ENCODE data around the gene TTLL11. TPM values are rescaled to one million over a fixed set of nuclear protein-coding genes. Genes with fewer than 3 reads are reported as not detected.

The TTLL11 gene
- polyA plus RNA-seq, 1 donor (not counting 4 experiments of a cell fraction or from before 2014, with no cell fraction given) = 8.0 TPM

DNA sequence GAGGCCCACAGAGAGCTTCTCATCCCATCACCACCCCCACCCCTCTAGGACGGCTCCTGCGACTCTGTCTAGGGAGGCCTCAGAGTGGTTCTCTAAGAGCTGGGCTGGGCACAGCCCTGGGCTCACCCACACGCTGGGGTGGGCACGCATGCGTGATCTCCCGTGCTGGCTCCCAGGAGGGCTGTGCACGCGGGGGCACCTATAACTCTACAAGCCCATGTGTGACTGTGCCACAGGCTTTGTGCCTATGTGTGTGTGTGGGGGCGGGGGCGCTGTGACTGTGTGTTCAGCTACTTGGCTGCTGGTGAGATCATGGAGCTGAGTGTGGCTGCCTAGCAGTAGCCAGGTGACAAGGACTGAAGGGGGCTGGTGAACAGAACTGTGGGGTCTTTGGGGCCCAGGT is 34.3 kb upstream of the TTLL11 start:
- H3K9ac ChIP-seq (ENCODE audit: control insufficient read depth, extremely low read depth, insufficient read depth, low read length) = no peak overlapping the region
- FAIRE-seq = no peak
- dilution Hi-C loops (cut with MboI; ENCODE audit: extremely low pct_ligation_motif_present, low sequenced_read_pairs) = no loop called here

DNA sequence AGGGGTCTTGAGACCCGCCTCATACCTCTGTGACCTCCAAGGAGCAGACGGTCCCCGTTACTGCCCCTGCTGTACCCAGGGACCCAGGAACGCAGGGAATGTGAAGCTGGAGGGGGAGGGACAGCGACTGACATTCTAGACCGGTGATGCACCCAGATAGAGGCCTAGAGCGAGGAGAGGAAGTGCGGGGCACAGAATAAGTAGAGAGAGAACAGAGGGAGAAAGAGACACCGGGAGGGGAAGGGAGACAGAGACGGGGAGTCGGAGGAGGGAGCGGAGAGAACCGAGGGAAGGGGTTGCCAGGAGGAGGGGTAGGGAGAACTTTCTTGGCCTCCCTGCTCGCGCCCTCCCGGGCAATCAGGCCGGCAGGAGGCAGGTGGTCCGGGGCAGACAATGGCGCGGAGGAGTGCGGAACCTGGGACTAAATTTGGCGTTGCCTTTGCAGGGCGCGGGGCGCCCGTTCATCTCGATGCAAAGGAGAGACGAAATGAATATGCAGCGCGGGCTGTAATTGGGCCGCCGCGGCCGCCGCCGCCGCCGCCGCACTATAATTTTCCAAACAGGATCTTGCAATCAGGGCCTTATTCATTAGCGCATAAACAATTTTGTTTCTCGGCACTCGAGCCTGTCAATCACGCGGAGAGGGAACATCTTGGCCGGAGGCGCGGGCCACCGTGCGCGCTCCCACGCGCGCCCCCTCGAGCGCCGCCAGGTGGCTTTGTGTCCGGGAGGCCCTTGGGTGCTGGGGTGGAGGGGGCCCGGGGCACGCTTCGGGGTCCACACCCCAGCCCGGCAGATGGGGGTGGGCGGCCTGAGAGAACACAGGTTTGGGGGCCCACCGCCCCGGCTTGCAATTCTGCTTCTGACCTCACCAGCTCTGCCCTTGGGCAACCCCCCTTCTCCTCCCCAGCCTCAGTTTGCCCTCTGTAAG is 33.5 kb upstream of the TTLL11 start:
- FAIRE-seq = peak; percentile 81
- DNase-seq (ENCODE audit: low read depth, low spot score) = no peak
- no peaks in the 10 kb centered on the region for H3K79me2 ChIP-seq (ENCODE audit: control insufficient read depth, insufficient read depth, low read length)
- no peaks in the 10 kb centered on the region for H3K9me1 ChIP-seq (ENCODE audit: control insufficient read depth, extremely low read depth, insufficient read depth, low read length)
- no peaks in the 10 kb centered on the region for H3K36me3 ChIP-seq (ENCODE audit: control insufficient read depth in 2 of 2, extremely low read depth in 1 of 2, insufficient read depth in 2 of 2, low read length in 2 of 2)
- H2AFZ ChIP-seq (ENCODE audit: control insufficient read depth, low read length) = peak overlapping the region; percentile 86
- no peaks in the 10 kb centered on the region for H4K20me1 ChIP-seq (ENCODE audit: control insufficient read depth, extremely low read depth, insufficient read depth, low read length)
- TF ChIP-seq CTCF (optimal IDR thresholded peaks at IDR 0.05 in 1 of 3, IDR thresholded peaks at IDR 0.05 in 1 of 3, conservative IDR thresholded peaks at IDR 0.05 in 1 of 3; ENCODE audit: extremely low read depth in 1 of 3, insufficient read depth in 2 of 3, low read length in 3 of 3) (no peak), EZH2 (IDR thresholded peaks at IDR 0.05; ENCODE audit: low read length) (peak; percentile 26)
- peak overlapping the region in 2 of 3 experiments; percentile 5 to 42 for H3K4me3 ChIP-seq (ENCODE audit: control insufficient read depth in 2 of 3, extremely low read depth in 1 of 3, insufficient read depth in 2 of 3, low read depth in 1 of 3, low read length in 3 of 3)
- H3K9me3 ChIP-seq (ENCODE audit: control insufficient read depth, low read depth, low read length) = no peaks in the 10 kb centered on the region
- peaks cover 22% of the 10 kb centered on the region for H3K4me1 ChIP-seq (ENCODE audit: control insufficient read depth, extremely low read depth, insufficient read depth, low read length)
- H3K4me2 ChIP-seq (ENCODE audit: control insufficient read depth, extremely low read depth, insufficient read depth, low read depth, low read length) = peak overlapping the region; percentile 76
- H3K27ac ChIP-seq (ENCODE audit: control insufficient read depth, insufficient read depth, low read length) = no peak overlapping the region
- peaks cover 9% of the 10 kb centered on the region for H3K27me3 ChIP-seq (ENCODE audit: control insufficient read depth, extremely low read depth, insufficient read depth, low read length)
- dilution Hi-C loops (cut with MboI; ENCODE audit: extremely low pct_ligation_motif_present, low sequenced_read_pairs) = no loop called here
- H3K9ac ChIP-seq (ENCODE audit: control insufficient read depth, extremely low read depth, insufficient read depth, low read length) = peak overlapping the region; percentile 31

More for the DNA sequence above, 34.3 kb upstream of the TTLL11 start:
- Histone ChIP-seq H3K36me3 (ENCODE audit: control insufficient read depth in 2 of 2, extremely low read depth in 1 of 2, insufficient read depth in 2 of 2, low read length in 2 of 2) (no peaks in the 10 kb centered on the region), H3K79me2 (ENCODE audit: control insufficient read depth, insufficient read depth, low read length) (no peaks in the 10 kb centered on the region), H3K27ac (ENCODE audit: control insufficient read depth, insufficient read depth, low read length) (no peak overlapping the region), H3K27me3 (ENCODE audit: control insufficient read depth, extremely low read depth, insufficient read depth, low read length) (peaks cover 14% of the 10 kb centered on the region), H3K4me3 (ENCODE audit: control insufficient read depth in 2 of 3, extremely low read depth in 1 of 3, insufficient read depth in 2 of 3, low read depth in 1 of 3, low read length in 3 of 3) (no peak overlapping the region), H3K9me3 (ENCODE audit: control insufficient read depth, low read depth, low read length) (no peaks in the 10 kb centered on the region), H3K4me2 (ENCODE audit: control insufficient read depth, extremely low read depth, insufficient read depth, low read depth, low read length) (no peak overlapping the region), H2AFZ (ENCODE audit: control insufficient read depth, low read length) (no peak overlapping the region), H4K20me1 (ENCODE audit: control insufficient read depth, extremely low read depth, insufficient read depth, low read length) (no peaks in the 10 kb centered on the region), H3K9me1 (ENCODE audit: control insufficient read depth, extremely low read depth, insufficient read depth, low read length) (no peaks in the 10 kb centered on the region), H3K4me1 (ENCODE audit: control insufficient read depth, extremely low read depth, insufficient read depth, low read length) (peaks cover 20% of the 10 kb centered on the region)
- DNase-seq (ENCODE audit: low read depth, low spot score) = no peak
- TF ChIP-seq CTCF (optimal IDR thresholded peaks at IDR 0.05 in 1 of 3, IDR thresholded peaks at IDR 0.05 in 1 of 3, conservative IDR thresholded peaks at IDR 0.05 in 1 of 3; ENCODE audit: extremely low read depth in 1 of 3, insufficient read depth in 2 of 3, low read length in 3 of 3) (peak in 1 of 3 experiments; percentile 26), EZH2 (IDR thresholded peaks at IDR 0.05; ENCODE audit: low read length) (no peak)

Data from keratinocyte (primary cell).